ENCODE measurements around the gene ARHGAP11A.

GRCh38 chr15:32688151-32688639 lies 72.9 kb downstream of the ARHGAP11A start:
- TF ChIP-seq STAT5B (CRISPR knock-in tag; IDR thresholded peaks at IDR 0.05) = no peak
- TF ChIP-seq FOXM1 (IDR thresholded peaks at IDR 0.05; ENCODE audit: low read depth) = no peak
- TF ChIP-seq FOXM1 (CRISPR knock-in tag; IDR thresholded peaks at IDR 0.05; ENCODE audit: low read depth) = no peak
- TF ChIP-seq KAT2B (IDR thresholded peaks at IDR 0.05; ENCODE audit: low read depth, low read length) = no peak
- TF ChIP-seq POLR2A (conservative IDR thresholded peaks at IDR 0.05) = no peak
- no peak for TF ChIP-seq EP300 (IDR thresholded peaks at IDR 0.05; ENCODE audit: low read length)
- TF ChIP-seq CEBPB (tag; IDR thresholded peaks at IDR 0.05) = no peak
- no peak for TF ChIP-seq CTCF (IDR thresholded peaks at IDR 0.05 in 2 of 3, conservative IDR thresholded peaks at IDR 0.05 in 1 of 3; ENCODE audit: insufficient read depth in 2 of 3, low read depth in 1 of 3, low read length in 3 of 3)
- no peak for TF ChIP-seq FOS (IDR thresholded peaks at IDR 0.05; ENCODE audit: extremely low read depth, insufficient read length)
- no peak for TF ChIP-seq NFIC (IDR thresholded peaks at IDR 0.05)
